ENCODE results near the gene TMEM150B.

TMEM150B gene

GRCh38 chr19:55325172-55325571, at the start of gene TMEM150B:
Gene TMEM150B, minus strand, starts transcription at chr19:55325341. Its CDS starts 4,305 bp downstream, at chr19:55321036.
- DNase-seq (ENCODE audit: low read depth): no peak

GRCh38 chr19:55373993-55374757, 49.0 kb upstream of the TMEM150B start:
- no peak for DNase-seq (ENCODE audit: low read depth)

- DNase-seq (ENCODE audit: low read depth): no peak
Observed at GRCh38 chr19:55373306-55373992, 48.3 kb upstream of the TMEM150B start.

- DNase-seq (ENCODE audit: low read depth): no peak
Observed at GRCh38 chr19:55372316-55373081, 47.4 kb upstream of the TMEM150B start.

GRCh38 chr19:55370305-55370988, 45.3 kb upstream of the TMEM150B start, which contains the start of gene IL11:
Gene IL11, minus strand, starts transcription at chr19:55370463. Its CDS starts 153 bp downstream, at chr19:55370310.
- DNase-seq (ENCODE audit: low read depth): no peak

GRCh38 chr19:55369653-55370304, 44.6 kb upstream of the TMEM150B start:
- DNase-seq (ENCODE audit: low read depth): no peak

GRCh38 chr19:55368701-55369563, 43.8 kb upstream of the TMEM150B start:
- DNase-seq (ENCODE audit: low read depth): no peak

GRCh38 chr19:55368106-55368505, 43.0 kb upstream of the TMEM150B start:
- DNase-seq (ENCODE audit: low read depth): no peak

GRCh38 chr19:55366790-55367189, 41.6 kb upstream of the TMEM150B start:
- DNase-seq (ENCODE audit: low read depth): no peak

GRCh38 chr19:55365964-55366363, 40.8 kb upstream of the TMEM150B start:
- no peak for DNase-seq (ENCODE audit: low read depth)

GRCh38 chr19:55365245-55365644, 40.1 kb upstream of the TMEM150B start:
- DNase-seq (ENCODE audit: low read depth): no peak

- DNase-seq (ENCODE audit: low read depth): no peak
Observed at GRCh38 chr19:55362990-55363716, 38.0 kb upstream of the TMEM150B start, which contains the start of gene GARIN5B. Gene GARIN5B, minus strand, starts transcription at chr19:55363260. Its CDS starts 194 bp downstream, at chr19:55363066.

GRCh38 chr19:55362174-55362989, 37.2 kb upstream of the TMEM150B start:
- no peak for DNase-seq (ENCODE audit: low read depth)

- DNase-seq (ENCODE audit: low read depth): no peak
Observed at GRCh38 chr19:55360902-55361301, 35.8 kb upstream of the TMEM150B start.

GRCh38 chr19:55358943-55359908, 34.1 kb upstream of the TMEM150B start:
- DNase-seq (ENCODE audit: low read depth): no peak

- DNase-seq (ENCODE audit: low read depth): no peak
Observed at GRCh38 chr19:55358493-55358892, 33.4 kb upstream of the TMEM150B start.

GRCh38 chr19:55355213-55355821, 30.2 kb upstream of the TMEM150B start:
- no peak for DNase-seq (ENCODE audit: low read depth)

Data from activated T-cell treated with anti-CD3 and anti-CD28 coated beads for 1 hour (primary cell).